Suprapubic skin (tissue), 3 donors: Measurements from ENCODE around the gene TAF11L13.
"Not testable (repeated sequence)": the region's sequence is repeated elsewhere in the genome, so short reads cannot be mapped to it uniquely, and the experiment has no call there.

Experiments used
- CTCF ChIP-seq, 2 donors: fragments of 200-600 bp in 1 of 2; fragments of 450-650 bp in 1 of 2; sonication (generic) in 1 of 2; IDR thresholded peaks; one replicate each; pipeline ENCODE4 v1.5.1; 2016 to 2019; ENCODE audit warnings: antibody characterized with exemption in 2 of 2, mild to moderate bottlenecking in 1 of 2, moderate library complexity in 1 of 2
- POLR2AphosphoS5 ChIP-seq, 3 donors: sonication (generic); formaldehyde crosslinking; IDR thresholded peaks; one replicate each; pipeline ENCODE4 v1.6.1; 2017; ENCODE audit warnings: antibody characterized with exemption in 3 of 3

GRCh38 chr5:17597728-17598127 lies 34.2 kb upstream of the TAF11L13 start, which contains the start of gene TAF11L10:
- TF ChIP-seq CTCF, POLR2AphosphoS5 (IDR thresholded peaks at IDR 0.05): not testable (repeated sequence)
